GM12873 (cell line): ENCODE data around the gene RBMS1.

Source experiments
- CTCF ChIP-seq: IDR thresholded peaks from 2 replicates; pipeline ENCODE4 v1.5.1; 2012; ENCODE audit warnings: low read depth, mild to moderate bottlenecking, moderate library complexity, low read length, control low read depth; ENCODE audit not compliant: insufficient read depth; ENCODE audit errors: missing control alignments

The RBMS1 gene

DNA sequence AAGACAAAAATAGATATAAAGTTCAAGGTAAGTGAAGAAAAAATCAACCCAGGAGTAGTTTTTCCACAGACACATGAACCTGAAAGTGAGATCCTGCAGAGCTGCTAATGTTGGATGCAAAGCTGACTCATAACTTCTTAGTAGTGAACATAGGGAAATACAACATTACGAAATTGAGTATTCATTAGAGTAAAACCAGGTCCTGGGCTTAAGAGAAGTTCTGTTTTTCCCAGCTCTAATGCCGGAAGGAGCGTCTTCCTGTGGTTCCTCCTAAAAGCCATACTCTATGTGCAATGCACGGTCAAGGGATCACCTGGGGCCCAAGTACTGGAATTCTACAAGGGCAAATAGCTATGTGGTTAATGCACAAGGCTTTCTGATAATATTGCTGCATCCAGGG is 141.7 kb downstream of the RBMS1 start:
- TF ChIP-seq CTCF, result no peak

- no peak for TF ChIP-seq CTCF
These were observed 144.3 kb downstream of the RBMS1 start for GRCh38 chr2:160349306-160349705.

DNA sequence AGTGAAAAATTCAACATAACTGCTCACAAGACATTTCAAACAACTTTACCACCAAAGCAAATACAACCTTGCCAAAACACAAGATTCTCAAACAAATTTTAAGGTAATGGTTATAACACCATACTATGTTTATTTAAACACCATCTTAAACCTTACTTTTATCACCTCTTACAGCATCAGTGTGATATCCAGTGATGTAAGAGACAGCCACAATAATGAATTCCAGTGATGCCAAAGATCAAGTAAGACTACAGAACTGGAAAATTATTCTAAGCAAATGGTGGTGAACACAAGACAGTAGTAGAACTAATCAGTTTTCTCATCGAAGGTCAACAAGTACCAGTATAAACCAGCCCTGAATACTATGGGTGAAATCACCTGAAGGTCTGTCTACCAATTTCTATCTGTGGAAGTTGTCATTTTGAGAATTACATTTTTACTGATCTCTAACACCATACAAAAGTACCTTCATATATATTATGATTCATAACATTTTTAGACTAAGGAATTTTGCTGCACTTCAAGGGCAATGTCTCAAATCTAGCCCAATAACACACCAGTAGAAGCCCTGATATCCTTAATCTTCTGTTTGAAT is 146.2 kb downstream of the RBMS1 start:
- TF ChIP-seq CTCF, result no peak

DNA sequence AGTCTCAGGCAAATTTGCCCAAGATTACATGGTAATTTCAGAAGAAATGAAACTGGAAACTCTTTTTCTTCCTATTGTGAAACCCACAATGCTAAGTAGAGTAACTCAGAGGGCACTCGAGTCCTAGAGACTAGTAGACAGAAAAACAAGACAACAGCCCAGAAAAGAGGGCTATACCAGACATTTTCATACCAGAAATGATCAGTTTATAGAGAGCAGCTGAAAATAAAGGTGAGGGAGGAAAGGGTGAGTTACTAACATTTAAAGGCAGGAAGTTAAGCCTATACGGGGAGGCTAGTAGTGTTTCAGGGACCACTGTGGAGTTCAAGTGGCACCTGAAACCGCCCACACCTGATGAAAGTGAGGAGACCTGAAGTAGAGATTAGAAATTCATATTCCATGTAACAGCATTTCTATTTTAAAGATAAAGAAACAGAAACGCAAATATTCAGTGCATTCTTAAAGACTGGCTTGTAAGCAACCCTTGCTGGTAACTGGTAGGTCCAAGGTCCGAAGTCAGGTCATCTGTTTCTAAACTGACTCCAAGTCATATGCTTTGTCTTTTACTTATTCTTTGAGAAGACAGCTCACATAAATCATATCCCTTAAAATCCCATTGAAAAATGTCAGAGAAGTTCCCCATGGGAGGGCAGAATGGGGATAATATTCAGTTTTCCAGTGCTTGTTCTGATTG is 148.4 kb downstream of the RBMS1 start:
- TF ChIP-seq CTCF, result no peak

DNA sequence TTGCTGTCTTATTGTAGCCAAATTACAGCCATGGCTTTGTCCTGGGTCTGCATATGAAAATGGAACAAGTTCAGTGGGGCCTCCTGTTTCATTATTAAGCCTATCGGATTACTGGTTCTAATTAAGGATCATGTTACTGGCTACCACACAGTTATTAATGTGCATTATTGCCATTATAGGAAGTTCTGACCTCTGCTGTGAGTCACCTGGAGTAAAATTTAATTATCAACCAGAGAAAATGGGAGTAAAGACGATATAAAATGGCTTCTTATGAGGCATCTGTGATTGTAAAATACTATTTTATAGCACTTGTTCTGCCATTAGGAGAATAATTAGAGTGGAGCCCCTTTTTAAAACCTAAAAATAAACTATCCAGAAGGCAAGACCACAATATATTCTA is 150.2 kb downstream of the RBMS1 start:
- no peak for TF ChIP-seq CTCF

GRCh38 chr2:160339726-160340125 is 153.9 kb downstream of the RBMS1 start:
- TF ChIP-seq CTCF, result no peak

GRCh38 chr2:160338901-160339685 is 154.5 kb downstream of the RBMS1 start:
- TF ChIP-seq CTCF, result no peak
